OCI-M2 (cell line): ENCODE measurements around the gene CELF2.

ENCODE experiments used
- DNase-seq: peaks from one replicate; lab custom pipeline; 2025; ENCODE audit not compliant: unreplicated experiment; lab: John Stamatoyannopoulos, UW

The CELF2 gene

DNA sequence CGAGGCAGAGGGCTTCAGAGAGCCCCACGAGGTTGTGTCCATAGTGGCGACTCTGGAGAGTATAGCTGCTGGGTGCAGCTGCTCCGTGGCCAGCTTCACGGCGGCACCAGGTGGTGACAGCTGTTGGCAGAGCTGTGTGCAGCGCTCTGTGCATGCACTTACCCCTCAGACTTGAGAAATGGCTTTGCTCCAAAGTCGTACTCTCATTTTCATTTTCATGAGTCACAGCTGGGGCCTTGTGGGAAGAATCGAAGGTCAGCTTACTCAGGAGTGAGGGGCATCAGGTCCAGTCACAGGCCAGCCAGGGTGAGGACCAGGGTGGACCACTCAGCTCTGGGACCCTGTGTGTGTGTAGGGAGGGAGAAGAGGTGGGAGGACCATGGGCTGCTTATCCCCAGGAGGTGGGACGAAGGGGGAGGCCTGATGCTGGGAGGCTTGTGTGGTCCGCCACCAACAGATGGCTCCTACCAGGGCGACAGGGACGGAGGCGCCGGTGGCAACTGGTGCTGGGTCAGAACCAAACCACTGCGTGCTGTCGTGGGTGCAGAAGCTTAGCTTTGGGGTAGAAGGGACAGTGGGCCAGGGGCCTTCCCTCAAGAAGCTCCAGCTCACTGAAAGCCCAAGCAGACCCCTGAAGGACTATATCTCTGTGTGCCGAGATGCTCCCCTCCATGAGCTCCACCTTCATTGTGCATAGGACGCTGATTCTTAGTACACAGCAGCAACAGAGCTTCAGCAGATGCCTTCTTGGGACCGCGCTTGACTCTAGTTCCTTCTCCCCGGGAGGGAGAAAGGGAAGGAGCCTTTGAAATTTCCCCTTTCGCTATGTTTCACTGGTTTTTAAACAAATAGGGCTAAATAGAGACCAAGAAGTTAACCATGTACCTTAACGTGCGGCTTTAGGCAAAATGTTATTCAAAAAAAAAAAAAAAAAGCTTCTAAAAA lies 225.0 kb downstream of the CELF2 start:
- no peak for DNase-seq

DNA sequence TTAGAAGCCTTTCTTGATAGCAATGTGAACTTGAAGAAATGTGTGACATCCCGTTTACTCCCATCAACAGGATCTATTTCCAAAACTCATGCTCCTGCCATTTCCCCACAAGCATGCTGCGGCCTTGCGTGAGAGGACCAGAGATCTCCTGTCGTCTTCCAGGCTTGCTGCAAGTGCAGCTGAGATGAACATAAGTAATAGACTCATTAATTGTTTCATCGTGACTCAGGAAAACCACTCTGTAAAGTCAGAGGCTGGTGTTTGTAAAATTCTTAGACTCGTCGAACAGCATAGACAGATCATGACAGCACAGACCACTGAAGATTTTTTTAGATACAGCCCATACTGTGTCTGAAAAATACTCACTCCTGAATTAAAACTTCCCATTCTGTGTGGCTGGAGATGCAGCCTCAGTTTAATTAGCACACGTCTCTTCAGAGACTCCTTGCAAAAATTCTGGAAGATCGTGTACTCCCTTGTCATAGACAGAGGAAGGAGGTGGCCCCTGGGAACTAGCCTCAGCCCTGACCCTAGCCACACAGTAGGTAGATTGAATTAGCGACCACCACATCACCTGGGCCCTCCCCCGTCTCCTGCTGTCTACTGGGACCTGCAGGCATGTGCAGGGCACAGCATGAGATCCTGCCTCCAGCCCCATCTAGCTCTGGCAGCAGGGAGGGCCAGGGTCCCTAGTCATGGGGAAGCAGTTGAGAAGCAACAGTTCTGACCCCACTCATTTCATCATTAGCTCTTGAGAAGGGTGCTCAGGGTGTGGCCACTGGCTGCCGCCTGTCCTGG lies 226.0 kb downstream of the CELF2 start:
- DNase-seq: no peak

DNA sequence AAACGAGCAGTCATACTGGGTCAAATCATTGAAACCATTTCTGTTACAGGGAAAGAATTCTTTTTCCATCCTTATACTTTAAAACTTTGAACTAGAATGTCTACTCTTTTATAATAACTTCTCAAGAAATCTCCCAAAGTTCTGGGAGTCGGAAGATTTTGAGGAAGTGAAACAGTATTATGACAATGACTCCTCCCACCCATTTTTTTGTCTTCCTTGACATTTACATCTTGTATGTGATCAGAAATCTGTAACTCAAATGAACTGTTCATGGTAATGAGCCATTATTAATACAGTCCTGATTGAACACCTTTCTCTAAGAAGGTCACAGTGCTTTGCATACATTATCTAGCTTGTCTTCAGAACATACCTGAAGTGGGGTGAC lies 227.4 kb downstream of the CELF2 start:
- no peak for DNase-seq

DNA sequence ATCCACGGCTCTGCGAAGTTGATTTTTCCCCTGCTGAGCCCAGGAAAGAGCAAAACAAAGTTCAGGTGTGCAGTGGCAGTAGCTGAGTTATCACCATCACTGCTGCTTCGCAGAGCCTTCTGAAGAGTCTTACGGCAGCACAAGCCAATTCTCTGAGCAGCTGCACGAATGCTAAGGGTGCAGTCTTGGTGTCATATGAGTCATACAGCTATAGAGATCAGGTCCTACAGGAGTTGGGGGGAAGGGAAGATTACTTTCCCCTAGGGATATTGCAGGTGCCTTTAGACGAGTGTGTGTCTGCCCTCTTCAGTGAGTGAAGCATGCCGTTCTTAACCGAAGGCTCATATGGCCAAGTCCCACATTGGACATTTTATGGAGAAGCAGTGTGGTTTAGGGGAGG lies 227.8 kb downstream of the CELF2 start:
- DNase-seq: no peak

DNA sequence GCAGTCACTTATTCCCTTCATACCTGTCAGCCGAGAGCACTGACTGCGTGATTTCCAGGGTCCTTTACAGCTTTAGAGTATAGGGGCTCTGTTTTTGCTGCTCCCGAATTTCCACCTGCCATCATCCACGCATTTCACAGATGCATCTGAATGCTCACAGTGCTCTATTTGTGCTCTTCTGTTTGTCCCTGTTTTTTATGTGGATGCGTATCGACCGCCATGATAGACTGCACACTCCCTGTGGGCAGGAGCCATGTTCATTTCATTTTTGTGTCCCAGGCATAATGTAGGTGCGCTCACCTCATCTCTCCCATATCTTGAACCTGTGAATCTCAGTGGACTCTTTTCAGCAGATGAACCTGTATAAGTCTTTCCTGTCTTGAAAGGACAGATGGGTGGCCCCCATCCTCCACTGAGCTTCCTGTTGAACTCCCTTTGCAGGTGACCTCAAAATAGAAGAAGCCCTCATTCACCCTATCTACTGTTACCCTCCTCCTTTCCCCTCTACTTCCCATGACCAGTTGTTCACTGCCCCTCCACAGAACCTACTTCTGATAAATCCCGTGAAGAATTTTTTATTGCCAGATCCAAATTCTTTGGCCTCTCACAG lies 228.4 kb downstream of the CELF2 start:
- DNase-seq: no peak

DNA sequence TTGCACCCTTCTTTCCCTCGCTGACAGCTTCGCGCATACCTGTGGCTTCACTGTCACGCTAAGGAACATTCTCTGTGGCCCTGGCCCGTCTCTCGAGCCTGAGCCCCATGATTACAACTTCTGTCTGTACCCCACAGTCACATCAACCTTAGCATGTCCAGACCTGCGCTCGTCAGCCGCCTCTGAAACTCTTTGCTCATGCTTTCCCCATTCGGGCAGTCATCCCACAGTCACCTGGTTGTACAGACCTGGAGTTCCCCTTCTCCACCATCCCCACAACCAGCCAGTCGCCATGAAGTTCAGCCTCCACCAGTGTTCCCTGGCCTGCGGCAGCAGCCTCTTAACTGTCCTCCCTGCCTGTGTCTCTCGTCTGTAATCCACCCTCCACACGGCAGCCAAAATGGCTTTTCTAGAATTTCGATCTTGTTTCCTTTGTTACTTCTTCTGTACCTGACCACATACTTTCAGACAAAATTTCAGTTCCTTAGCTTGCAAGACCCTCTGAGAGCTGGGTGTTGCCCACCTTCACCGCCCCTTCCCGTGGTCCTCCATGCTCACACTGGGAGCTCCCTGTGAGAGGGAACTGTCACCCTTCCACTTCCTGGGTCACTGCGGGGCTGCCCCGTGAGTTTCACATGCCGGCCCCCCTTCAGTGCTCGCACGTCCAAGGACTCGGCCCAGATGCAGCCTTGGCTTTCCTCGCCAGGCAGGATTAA lies 229.2 kb downstream of the CELF2 start:
- no peak for DNase-seq

DNA sequence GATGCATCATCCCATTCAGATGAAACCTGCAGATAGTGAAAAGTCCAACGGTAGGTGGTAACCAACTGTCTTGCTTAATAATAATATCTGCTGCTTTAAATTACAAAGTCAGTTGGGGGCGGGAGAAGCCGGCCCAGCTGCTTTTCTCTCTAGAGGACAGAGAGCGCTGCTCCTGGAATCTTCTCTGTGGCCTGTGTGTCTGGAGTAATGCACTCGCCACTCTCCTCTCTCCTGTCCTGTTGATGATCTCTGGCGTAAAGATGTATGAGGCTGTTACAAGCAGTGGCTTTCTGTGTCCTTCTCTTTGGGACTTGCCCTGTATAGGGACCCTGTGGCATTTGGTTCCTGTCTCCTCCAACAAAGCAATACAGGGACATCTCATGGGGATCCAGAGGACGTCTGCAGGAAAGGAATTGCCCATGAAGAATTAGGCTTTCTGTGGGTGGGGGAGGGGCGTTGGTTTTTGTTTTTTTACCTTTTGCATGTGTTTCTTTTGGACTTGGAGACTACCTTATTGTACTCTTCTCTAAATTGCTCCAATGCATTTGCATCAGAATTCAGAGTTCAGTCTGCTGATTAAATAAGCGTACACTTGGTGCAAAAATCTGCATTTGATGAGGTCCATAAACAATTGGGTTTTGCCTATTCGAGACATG lies 231.6 kb downstream of the CELF2 start:
- DNase-seq: no peak

DNA sequence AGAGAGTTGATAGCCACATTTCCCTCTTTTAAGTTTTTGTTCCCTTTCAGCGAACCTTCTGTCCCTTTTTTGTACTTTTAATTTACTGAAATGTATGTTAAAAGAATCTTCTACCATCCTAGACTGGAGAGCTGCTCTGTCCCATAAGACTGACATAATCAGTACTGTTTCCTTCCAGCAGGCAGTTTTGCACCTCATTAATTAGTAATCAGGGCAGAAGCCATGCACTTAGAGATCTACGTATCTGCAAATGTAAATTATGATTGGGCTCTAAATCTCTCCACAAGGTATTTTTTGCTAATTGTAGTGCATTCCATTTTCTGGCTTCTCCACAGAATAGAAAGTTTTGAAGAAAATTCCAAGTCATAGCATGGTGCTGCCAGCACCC lies 232.1 kb downstream of the CELF2 start:
- DNase-seq: no peak

DNA sequence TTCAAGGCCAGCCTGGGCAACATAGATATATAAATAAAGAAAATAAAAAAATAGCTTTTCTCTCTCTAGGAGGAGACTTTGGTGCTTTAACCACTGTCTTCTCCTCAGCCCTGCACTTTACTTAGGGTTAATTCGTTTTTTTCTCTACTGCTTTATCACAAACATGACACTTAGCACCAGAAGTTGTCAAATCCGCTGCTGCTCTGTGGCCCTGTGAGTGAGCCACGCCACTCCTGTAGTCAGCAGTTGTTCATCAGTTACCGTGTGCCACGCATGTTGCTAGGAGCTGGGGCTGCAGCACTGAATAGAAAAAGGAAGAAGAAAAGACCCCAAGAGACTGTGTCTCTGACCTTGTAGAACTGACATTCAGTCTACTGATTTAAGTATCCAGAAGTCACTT lies 232.6 kb downstream of the CELF2 start:
- no peak for DNase-seq

DNA sequence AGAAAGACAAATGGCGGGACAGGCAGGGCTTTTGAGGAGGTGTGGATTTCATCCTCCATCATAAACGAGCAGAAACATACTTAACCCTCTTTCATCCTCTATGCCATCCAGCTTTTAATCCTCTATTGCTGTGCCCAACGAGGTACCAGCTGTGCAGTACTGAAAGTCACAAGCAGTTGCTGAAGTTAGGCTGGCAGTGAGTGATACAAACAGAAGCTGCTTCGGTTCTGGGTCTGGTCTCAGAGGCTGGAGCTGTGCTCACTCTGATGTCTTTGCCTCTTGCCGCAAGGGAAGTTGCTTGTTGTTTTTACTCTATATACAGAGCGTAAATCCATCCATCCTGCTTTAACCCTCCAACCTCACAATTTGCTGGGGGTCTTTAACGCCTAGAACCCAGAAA lies 235.2 kb downstream of the CELF2 start:
- DNase-seq: no peak

DNA sequence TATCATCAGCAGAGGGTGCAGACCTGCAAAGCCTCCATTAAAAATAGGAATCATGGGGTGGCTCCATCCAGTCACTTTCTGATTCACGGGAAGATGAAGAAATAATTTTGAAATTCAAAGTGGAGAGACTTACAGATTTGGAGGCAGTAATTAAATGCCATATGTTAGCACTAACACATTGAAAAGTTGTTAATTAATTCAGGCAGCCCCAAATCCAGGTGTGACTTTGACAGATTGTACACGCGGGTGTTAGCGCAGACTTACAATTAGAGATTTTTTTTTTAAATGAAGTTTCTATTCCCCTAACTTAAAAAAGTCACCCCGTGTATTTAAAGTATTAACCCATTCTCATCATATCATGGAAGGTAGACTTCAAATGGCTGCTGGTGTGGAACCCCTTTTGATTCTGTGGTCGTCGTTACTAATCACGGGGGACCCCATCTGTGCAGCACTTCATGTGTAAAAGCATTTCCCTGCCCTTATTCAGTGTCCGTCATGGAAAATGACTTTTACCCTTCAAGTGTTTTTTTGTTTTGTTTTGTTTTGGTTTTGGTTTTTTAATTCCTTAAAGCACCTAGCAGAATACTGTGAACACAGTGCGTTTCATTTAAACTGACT lies 235.8 kb downstream of the CELF2 start:
- no peak for DNase-seq

DNA sequence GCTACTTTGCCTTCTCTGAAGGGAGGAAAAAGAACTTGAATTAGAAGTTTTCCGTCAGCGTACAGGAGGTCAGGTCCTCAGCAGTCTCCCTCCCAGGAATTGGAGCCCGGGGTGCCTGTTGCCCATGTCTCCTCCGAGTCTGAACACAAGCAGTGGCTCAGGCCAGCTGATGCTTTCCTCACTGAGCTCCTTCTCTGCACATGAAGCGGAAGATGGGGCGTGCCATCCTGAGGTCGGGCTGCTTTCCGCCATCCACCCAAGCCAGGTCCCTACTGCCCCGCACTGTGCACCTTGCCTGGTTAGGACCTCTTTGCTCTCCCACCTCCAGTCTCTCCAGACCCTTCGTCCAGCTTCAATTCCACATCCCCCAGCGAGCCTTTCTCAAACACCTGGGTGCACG lies 237.5 kb downstream of the CELF2 start:
- no peak for DNase-seq

DNA sequence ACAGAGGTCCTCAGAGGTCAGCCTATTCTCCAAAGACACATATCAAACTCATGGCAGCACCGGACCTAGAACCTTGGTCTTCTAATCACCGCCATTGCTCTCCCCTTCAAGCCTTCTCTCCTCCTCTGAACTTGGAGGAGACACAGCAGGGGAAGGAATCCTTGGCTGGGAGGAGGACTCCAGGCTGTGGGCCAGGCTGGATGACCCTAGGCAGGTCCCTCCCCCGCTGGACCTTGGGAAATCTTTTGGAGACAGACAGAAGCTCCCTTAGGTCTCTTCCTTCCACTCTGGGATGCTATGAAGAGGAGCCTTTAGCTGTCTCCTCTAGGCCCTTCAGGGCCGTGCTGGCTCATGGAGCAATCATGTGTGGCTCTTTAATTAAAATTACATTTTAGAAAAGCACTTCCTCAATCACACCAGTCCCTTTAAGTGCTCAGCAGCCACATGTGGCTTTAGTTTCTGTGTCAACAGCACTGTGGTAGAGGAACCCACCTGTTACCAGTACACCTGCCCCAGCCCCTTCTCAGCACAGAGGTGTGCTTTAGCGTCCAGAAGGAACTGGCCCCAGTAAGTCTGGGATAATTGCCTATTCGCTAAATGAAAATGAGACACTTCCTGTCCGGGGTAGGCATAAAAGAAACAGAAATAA lies 238.2 kb downstream of the CELF2 start:
- no peak for DNase-seq

DNA sequence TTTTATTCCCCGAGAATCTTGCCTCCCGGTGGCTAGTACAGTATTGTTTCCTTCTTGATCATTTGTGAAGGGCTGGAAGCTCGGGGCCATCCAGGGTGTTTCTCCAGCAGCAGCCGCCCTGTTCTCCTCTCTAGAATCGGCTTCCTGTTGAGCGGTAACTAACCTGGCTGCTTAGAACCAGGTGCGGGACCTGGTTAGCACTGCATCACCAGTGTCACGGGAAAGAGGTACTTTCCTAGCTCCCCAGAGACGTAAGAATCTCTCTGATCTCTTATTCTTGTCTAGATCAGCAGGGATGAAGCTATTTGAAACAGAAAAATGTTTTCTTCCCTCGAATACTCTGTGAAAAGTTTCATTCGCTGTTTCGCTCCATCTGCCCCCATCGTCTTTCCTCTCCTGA lies 239.2 kb downstream of the CELF2 start:
- no peak for DNase-seq

DNA sequence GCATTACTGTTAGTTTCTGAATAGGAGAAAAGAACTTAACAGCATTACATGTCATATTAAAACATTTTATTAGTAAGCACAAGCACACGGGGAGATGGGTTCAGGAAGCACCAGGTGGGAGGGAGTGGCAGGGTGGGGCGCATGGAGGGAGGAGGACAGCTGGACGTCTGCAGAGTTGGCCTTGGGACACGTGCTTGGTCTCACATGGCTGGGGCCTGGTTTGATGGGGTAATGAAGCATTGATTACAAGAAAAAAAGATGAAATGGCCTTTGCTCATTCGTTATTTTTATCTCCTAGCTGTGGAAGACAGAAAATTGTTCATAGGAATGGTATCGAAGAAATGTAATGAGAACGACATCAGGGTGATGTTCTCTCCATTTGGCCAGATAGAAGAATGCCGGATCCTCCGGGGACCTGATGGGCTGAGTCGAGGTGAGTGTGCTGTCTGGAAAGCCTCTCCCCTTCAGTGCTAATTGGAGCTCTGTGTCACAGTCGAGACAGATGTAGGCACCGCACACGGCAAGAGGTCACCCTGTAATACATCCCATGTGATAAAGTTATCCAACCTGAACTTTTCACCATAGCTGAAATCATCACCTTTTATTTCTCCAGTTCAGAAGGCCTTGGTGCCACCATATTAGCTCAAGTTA lies 239.9 kb downstream of the CELF2 start:
- DNase-seq: no peak

DNA sequence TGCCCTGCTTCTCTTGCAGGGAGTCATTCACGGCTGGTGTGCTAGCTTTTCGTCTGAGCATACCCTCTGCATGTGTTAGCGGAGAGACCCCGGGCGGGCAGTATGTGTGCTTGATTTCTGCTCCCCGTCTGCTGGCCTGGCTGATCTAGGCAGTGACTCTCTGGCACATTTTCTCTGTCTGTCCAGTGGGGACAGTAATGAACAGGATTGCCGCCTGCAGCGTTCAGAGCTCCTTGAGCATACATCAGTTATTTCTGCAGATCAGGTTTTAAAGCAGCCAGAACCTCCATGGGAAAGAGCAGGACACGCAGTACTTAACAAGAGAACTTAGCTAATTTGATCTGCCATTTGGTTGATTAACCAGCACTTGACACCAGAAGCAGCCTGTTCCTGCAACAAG lies 242.5 kb downstream of the CELF2 start:
- DNase-seq: no peak

DNA sequence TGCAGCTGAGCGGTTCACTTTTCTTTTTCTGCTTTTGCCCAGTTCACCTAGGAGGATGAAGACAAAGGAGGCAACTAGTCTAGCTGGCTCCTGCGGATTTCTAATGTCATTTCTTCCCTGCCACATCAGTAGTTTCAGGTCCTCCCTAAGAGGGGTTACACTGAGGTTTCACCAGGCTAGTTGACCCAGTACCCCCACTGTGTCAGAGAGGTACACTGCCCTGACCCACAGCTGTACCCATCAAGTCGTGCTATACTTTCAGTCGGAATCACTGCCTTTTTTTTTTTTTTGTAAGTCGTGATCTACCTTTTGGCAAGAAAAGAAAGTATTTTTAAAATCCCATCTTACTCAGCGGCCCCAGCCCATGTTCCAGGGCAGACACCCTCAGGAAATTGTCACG lies 243.5 kb downstream of the CELF2 start:
- DNase-seq: no peak

DNA sequence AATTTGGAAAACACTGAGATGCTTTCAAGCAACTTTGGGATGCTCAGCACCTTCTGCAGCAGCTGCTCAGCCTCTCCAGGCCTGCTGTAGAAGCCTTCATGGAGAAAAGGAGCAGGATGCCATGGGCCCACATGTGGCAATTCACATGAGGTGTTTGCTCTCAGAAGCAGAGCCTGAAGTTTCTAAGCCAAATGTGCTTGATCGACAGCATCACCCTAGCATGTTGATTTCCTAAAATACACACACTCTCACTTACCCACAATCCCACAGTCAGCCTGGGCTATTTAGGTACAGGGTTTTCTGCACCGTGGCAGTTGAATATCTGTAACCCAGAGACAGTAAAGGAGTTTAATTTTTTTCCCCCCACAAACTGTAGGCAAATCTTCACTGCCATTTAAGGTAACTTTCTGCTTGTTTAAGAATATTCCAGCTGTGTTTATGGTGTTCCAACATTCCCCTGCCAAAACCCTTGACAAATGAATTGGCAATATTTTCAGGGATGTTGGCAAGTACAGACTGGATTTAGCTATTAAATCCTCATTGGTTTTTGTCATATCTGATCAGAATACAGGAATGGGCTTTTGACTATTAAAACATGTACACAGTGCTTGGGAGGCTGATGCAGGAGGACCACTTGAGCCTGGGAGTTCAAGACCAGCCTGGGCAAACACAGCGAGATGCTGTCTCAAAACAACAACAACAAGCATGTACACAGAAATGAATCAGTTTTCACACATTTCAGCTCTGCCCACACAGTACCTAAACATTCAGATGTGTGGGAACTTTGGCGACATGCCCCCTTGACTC lies 244.2 kb downstream of the CELF2 start:
- DNase-seq: no peak
